Spleen (tissue), 7 donors: ENCODE measurements around the gene SNX33.

ENCODE experiments used
- CTCF ChIP-seq, 11 experiments: fragments of 200-600 bp in 7 of 11; fragments of 450-650 bp in 4 of 11; sonication (generic) in 4 of 11; IDR thresholded peaks in 8 of 11; conservative IDR thresholded peaks in 3 of 11; 1 replicate in 7 of 11; 2 replicates in 4 of 11; pipeline versions ENCODE4 v1.4.0 to v1.8.0; 2016 to 2021; ENCODE audit warnings: antibody characterized with exemption in 11 of 11, inconsistent platforms in 4 of 11, mild to moderate bottlenecking in 1 of 11
- POLR2A ChIP-seq, 3 donors: fragments of 450-650 bp; IDR thresholded peaks; one replicate each; pipeline ENCODE4 v1.5.1; 2017; ENCODE audit warnings: antibody characterized with exemption in 3 of 3, mild to moderate bottlenecking in 1 of 3
- POLR2AphosphoS5 ChIP-seq, 3 donors: sonication (generic); formaldehyde crosslinking; IDR thresholded peaks; one replicate each; pipeline ENCODE4 v1.5.1; 2017; ENCODE audit warnings: antibody characterized with exemption in 3 of 3
- donor health status: DM: no; HTN: no; CAD: no; lungs with moderate emphysema.
- donor health status: DM: no; HTN: no; CAD: no.
- donor health status: DM: no; HTN: no; CAD: no.

GRCh38 chr15:75704618-75705017, 56.9 kb downstream of the SNX33 start:
- TF ChIP-seq CTCF (IDR thresholded peaks at IDR 0.05 in 8 of 11, conservative IDR thresholded peaks at IDR 0.05 in 3 of 11), result no peak
- no peak for TF ChIP-seq POLR2AphosphoS5 (IDR thresholded peaks at IDR 0.05)
- TF ChIP-seq POLR2A (IDR thresholded peaks at IDR 0.05), result no peak
